Gastrocnemius medialis (tissue), 4 donors: ENCODE results near the gene MT1B. TPM values are rescaled to one million over a fixed set of nuclear protein-coding genes. Genes with fewer than 3 reads are reported as not detected.

Source experiments
- ATAC-seq, 2 donors: fragments of 150-250 bp; one replicate each; pipeline ENCODE4 v1.9.1; 2016
- DNase-seq, 2 donors: peaks; one replicate each; pipeline ENCODE4 v3.0.0-alpha.2; 2019
- H3K27ac ChIP-seq, 4 donors: fragments of 200-600 bp; sonication (generic); 1 replicate in 1 of 4; 2 replicates in 3 of 4; pipeline ENCODE4 v1.5.1; 2016 to 2018; ENCODE audit warnings: mild to moderate bottlenecking in 2 of 4, moderate library complexity in 1 of 4
- H3K27me3 ChIP-seq, 3 donors: fragments of 200-600 bp; sonication (generic) in 2 of 3; 1 replicate in 1 of 3; 2 replicates in 2 of 3; pipeline versions ENCODE4 v1.5.1 to v1.6.0; 2016 to 2019; ENCODE audit warnings: mild to moderate bottlenecking in 1 of 3, moderate library complexity in 1 of 3
- H3K36me3 ChIP-seq, 2 donors: fragments of 200-600 bp; sonication (generic) in 1 of 2; one replicate each; pipeline ENCODE4 v1.5.1; 2017 to 2018
- H3K4me1 ChIP-seq, 2 donors: fragments of 200-600 bp; sonication (generic) in 1 of 2; one replicate each; pipeline ENCODE4 v1.5.1; 2016 to 2017; ENCODE audit warnings: mild to moderate bottlenecking in 2 of 2
- H3K4me3 ChIP-seq, 4 donors: fragments of 200-600 bp; sonication (generic) in 3 of 4; 1 replicate in 1 of 4; 2 replicates in 3 of 4; pipeline ENCODE4 v1.5.1; 2016 to 2019; ENCODE audit warnings: mild to moderate bottlenecking in 2 of 4
- H3K9me3 ChIP-seq, 3 donors: fragments of 200-600 bp; sonication (generic) in 2 of 3; 1 replicate in 1 of 3; 2 replicates in 2 of 3; pipeline ENCODE4 v1.5.1; 2016 to 2019
- CTCF ChIP-seq, 5 experiments: fragments of 450-650 bp in 3 of 5; fragments of 200-600 bp in 2 of 5; sonication (generic) in 2 of 5; IDR thresholded peaks in 4 of 5; conservative IDR thresholded peaks in 1 of 5; 1 replicate in 4 of 5; 2 replicates in 1 of 5; pipeline ENCODE4 v1.5.1; 2016 to 2019; ENCODE audit warnings: antibody characterized with exemption in 5 of 5, mild to moderate bottlenecking in 3 of 5, moderate library complexity in 3 of 5
- POLR2A ChIP-seq, 2 donors: fragments of 450-650 bp; IDR thresholded peaks; one replicate each; pipeline ENCODE4 v1.6.1; 2017; ENCODE audit warnings: antibody characterized with exemption in 2 of 2, mild to moderate bottlenecking in 2 of 2, moderate library complexity in 2 of 2
- in situ Hi-C, 4 donors: fragments of 200-750 bp; cut with MboI; loops; one replicate each; pipeline versions ENCODE4 v1.15.0 to v1.8.0; 2017; ENCODE audit warnings: low sequenced_read_pairs in 4 of 4
- intact Hi-C: fragments of 100-400 bp; cut with DNase I; formaldehyde crosslinking; loops from one replicate; pipeline ENCODE4 v1.15.1; 2023; ENCODE audit warnings: low total_unique reads
- total RNA-seq, 4 donors: library from RNA; depleted of rRNA; stranded (reverse); fragments of >200 nt; gene quantifications; one replicate each; pipeline versions ENCODE4 v1.1.0 to v1.2.3, GENCODE V29; 2016

MT1B gene
- total RNA-seq, 4 donors from 2014 or later, result not detected

GRCh38 chr16:56689171-56689570 lies 37.5 kb downstream of the MT1B start:
- Histone ChIP-seq H3K27me3 (no peaks in the 10 kb centered on the region), H3K27ac (no peak overlapping the region), H3K36me3 (no peaks in the 10 kb centered on the region), H3K4me1 (peaks cover 18 to 20% of the 10 kb centered on the region in 2 donors), H3K9me3 (no peaks in the 10 kb centered on the region), H3K4me3 (no peak overlapping the region)
- no peak for ATAC-seq
- TF ChIP-seq CTCF (IDR thresholded peaks at IDR 0.05 in 4 of 5, conservative IDR thresholded peaks at IDR 0.05 in 1 of 5), result no peak
- no peak for TF ChIP-seq POLR2A (IDR thresholded peaks at IDR 0.05)
- in situ Hi-C loops, result loop anchor here in 1 of 4 donors (25.0 kb wide), 1 partner anchor 277 kb away; no protein-coding TSS in a partner anchor
- intact Hi-C loops, result no loop called here
- no peak for DNase-seq

GRCh38 chr16:56690420-56691122 lies 38.9 kb downstream of the MT1B start:
- ATAC-seq, result no peak
- H3K27me3 ChIP-seq, result no peaks in the 10 kb centered on the region
- intact Hi-C loops, result no loop called here
- H3K4me3 ChIP-seq, result no peak overlapping the region
- in situ Hi-C loops, result loop anchor here in 1 of 4 donors (25.0 kb wide), 1 partner anchor 278 kb away; no protein-coding TSS in a partner anchor
- H3K36me3 ChIP-seq, result no peaks in the 10 kb centered on the region
- no peak overlapping the region for H3K27ac ChIP-seq
- TF ChIP-seq POLR2A (IDR thresholded peaks at IDR 0.05), result no peak
- no peak for TF ChIP-seq CTCF (IDR thresholded peaks at IDR 0.05 in 4 of 5, conservative IDR thresholded peaks at IDR 0.05 in 1 of 5)
- H3K4me1 ChIP-seq, result peaks cover 6 to 13% of the 10 kb centered on the region in 2 donors
- H3K9me3 ChIP-seq, result no peaks in the 10 kb centered on the region
- no peak for DNase-seq

- H3K4me3 ChIP-seq, result no peak overlapping the region
- intact Hi-C loops, result loop anchor here (1.0 kb wide), 1 partner anchor 13 kb away; no protein-coding TSS in a partner anchor
- in situ Hi-C loops, result loop anchor here in 1 of 4 donors (25.0 kb wide), 1 partner anchor 280 kb away; no protein-coding TSS in a partner anchor
- peaks cover 0 to 5% of the 10 kb centered on the region in 2 donors for H3K4me1 ChIP-seq
- H3K27ac ChIP-seq, result peak overlapping the region in 3 of 4 donors; percentile 4 to 73 (median 64)
- peak; percentile 25 to 79 for ATAC-seq
- H3K36me3 ChIP-seq, result no peaks in the 10 kb centered on the region
- H3K27me3 ChIP-seq, result no peaks in the 10 kb centered on the region
- H3K9me3 ChIP-seq, result no peaks in the 10 kb centered on the region
- DNase-seq, result peak in 1 of 2 donors; percentile 72
- no peak for TF ChIP-seq POLR2A (IDR thresholded peaks at IDR 0.05)
- TF ChIP-seq CTCF (IDR thresholded peaks at IDR 0.05 in 4 of 5, conservative IDR thresholded peaks at IDR 0.05 in 1 of 5), result no peak
Observed at GRCh38 chr16:56691885-56692284, 40.2 kb downstream of the MT1B start.

- in situ Hi-C loops, result loop anchor here in 1 of 4 donors (25.0 kb wide), 1 partner anchor 283 kb away; no protein-coding TSS in a partner anchor
Observed at GRCh38 chr16:56695246-56695645, 43.6 kb downstream of the MT1B start.

More at GRCh38 chr16:56695246-56695645, 43.6 kb downstream of the MT1B start:
- peaks cover 0 to 5% of the 10 kb centered on the region in 2 donors for H3K4me1 ChIP-seq
- TF ChIP-seq POLR2A (IDR thresholded peaks at IDR 0.05), result no peak
- no peak for TF ChIP-seq CTCF (IDR thresholded peaks at IDR 0.05 in 4 of 5, conservative IDR thresholded peaks at IDR 0.05 in 1 of 5)
- H3K27ac ChIP-seq, result no peak overlapping the region
- no peak for DNase-seq
- H3K27me3 ChIP-seq, result no peaks in the 10 kb centered on the region
- intact Hi-C loops, result no loop called here
- ATAC-seq, result no peak
- no peaks in the 10 kb centered on the region for H3K36me3 ChIP-seq
- H3K9me3 ChIP-seq, result peaks cover 0 to 5% (median 0%) of the 10 kb centered on the region in 3 donors
- H3K4me3 ChIP-seq, result no peak overlapping the region
